Measurements from ENCODE around the gene ST8SIA6.

DNA sequence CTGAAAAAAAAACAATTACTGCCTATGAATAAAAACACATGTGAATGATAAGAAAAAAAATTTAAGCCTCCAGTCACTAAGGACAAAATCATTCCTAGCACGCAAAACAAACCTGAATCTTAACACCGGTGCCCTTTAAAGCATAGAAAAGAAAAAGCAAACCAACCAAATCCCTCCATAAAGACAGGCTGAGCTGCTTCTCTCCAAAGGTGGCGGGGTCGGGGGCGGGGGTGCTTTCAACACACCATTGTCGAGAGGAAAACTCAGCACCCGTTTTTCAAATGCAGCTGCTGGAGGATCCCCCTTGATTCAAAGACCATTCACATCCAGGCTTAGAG is 1.4 kb downstream of the ST8SIA6 start:
- TF ChIP-seq POLR2A (IDR thresholded peaks at IDR 0.05) = no peak
- no peak for TF ChIP-seq CTCF (IDR thresholded peaks at IDR 0.05)
